K562 (cell line): ENCODE data around the gene SURF4. TPM values are rescaled to one million over a fixed set of nuclear protein-coding genes. Genes with fewer than 3 reads are reported as not detected.

Source experiments
- E2F1 ChIP-seq: sonication (generic); formaldehyde crosslinking; IDR thresholded peaks from 2 replicates; pipeline ENCODE4 v1.8.1; 2023; ENCODE audit warnings: mild to moderate bottlenecking, missing genetic modification reagents, moderate library complexity
- FOXJ2 ChIP-seq: fragments of 200-800 bp; sonication (Bioruptor generic); IDR thresholded peaks from 2 replicates; pipeline ENCODE4 v1.6.1; 2016; ENCODE audit warnings: missing genetic modification characterization, missing compliant biosample characterization
- FOXP1 ChIP-seq: sonication (generic); formaldehyde crosslinking; IDR thresholded peaks from 2 replicates; pipeline ENCODE4 v1.8.0; 2022; ENCODE audit warnings: mild to moderate bottlenecking, missing genetic modification reagents
- HMG20B ChIP-seq: fragments of 250-450 bp; sonication (Bioruptor Pico); IDR thresholded peaks from 2 replicates; pipeline ENCODE4 v1.5.0; 2021; ENCODE audit warnings: mild to moderate bottlenecking
- KAT7 ChIP-seq: sonication (generic); formaldehyde crosslinking; IDR thresholded peaks from 2 replicates; pipeline ENCODE4 v1.8.0; 2022; ENCODE audit warnings: missing genetic modification reagents, mild to moderate bottlenecking, borderline replicate concordance
- L3MBTL2 ChIP-seq: fragments of 450-650 bp; IDR thresholded peaks from 2 replicates; pipeline ENCODE4 v1.6.1; 2016; ENCODE audit warnings: mild to moderate bottlenecking, moderate library complexity
- POLR2H ChIP-seq: IDR thresholded peaks from 2 replicates; pipeline ENCODE4 v1.6.1; 2016; ENCODE audit warnings: missing genetic modification characterization, low read depth, mild to moderate bottlenecking, control low read depth, missing compliant biosample characterization, moderate library complexity
- THRB ChIP-seq: fragments of 450-650 bp; formaldehyde crosslinking; conservative IDR thresholded peaks from 2 replicates; pipeline ENCODE4 v1.4.0; 2022; ENCODE audit warnings: mild to moderate bottlenecking, missing genetic modification characterization
- ZBTB8A ChIP-seq: fragments of 450-650 bp; IDR thresholded peaks from 2 replicates; pipeline ENCODE4 v1.6.1; 2018; ENCODE audit warnings: mild to moderate bottlenecking, moderate library complexity; ENCODE audit not compliant: partially characterized antibody
- ZFX ChIP-seq: sonication (generic); formaldehyde crosslinking; IDR thresholded peaks from 2 replicates; pipeline ENCODE4 v1.8.0; 2022; ENCODE audit warnings: mild to moderate bottlenecking, missing genetic modification reagents, moderate library complexity
- polyA plus RNA-seq, 8 experiments: library from polyadenylated mRNA; depleted of rRNA in 4 of 8; stranded (reverse) in 5 of 8; unstranded in 3 of 8; fragments of >200 nt; fragmentation: Nextera tagmentation in 2 of 8; fragmentation: Illumina TruSeq in 1 of 8; extraction: Ambion mirVana in 2 of 8; extraction: Trizol in 1 of 8; gene quantifications; 2 replicates each; pipeline versions ENCODE4 v1.2.1 to v1.2.3, GENCODE V29; 2011 to 2014; ENCODE audit warnings: inconsistent platforms in 1 of 8, missing spikeins in 1 of 8
- total RNA-seq, 7 experiments: library from RNA; depleted of rRNA in 6 of 7; stranded (reverse); fragments of >200 nt in 6 of 7; fragmentation: Illumina TruSeq in 2 of 7; extraction: Trizol in 2 of 7; gene quantifications; 2 replicates each; pipeline versions ENCODE4 v1.2.1 to v1.2.3, GENCODE V29; 2011 to 2021; ENCODE audit warnings: low replicate concordance in 1 of 7
- TF ChIP-seq, protein P1 (sequence below), 3 experiments: fragments of 200-800 bp in 1 of 3; fragments of 250-450 bp in 1 of 3; fragments of 450-650 bp in 1 of 3; sonication (Bioruptor Pico) in 1 of 3; sonication (Bioruptor generic) in 1 of 3; formaldehyde crosslinking in 1 of 3; IDR thresholded peaks; 2 replicates each; pipeline versions ENCODE4 v1.6.1 to v1.8.0; 2016 to 2022; ENCODE audit warnings: mild to moderate bottlenecking in 2 of 3, missing genetic modification characterization in 2 of 3, missing compliant biosample characterization in 1 of 3, moderate library complexity in 1 of 3
- TF ChIP-seq, protein P2 (sequence below), 3 experiments: fragments of 200-800 bp in 1 of 3; sonication (Bioruptor generic) in 1 of 3; sonication (generic) in 1 of 3; formaldehyde crosslinking in 1 of 3; IDR thresholded peaks; 2 replicates each; pipeline versions ENCODE4 v1.6.1 to v1.8.0; 2016 to 2022; ENCODE audit warnings: mild to moderate bottlenecking in 2 of 3, missing compliant biosample characterization in 2 of 3, missing genetic modification characterization in 2 of 3, missing genetic modification reagents in 1 of 3

The SURF4 gene
- total and polyA plus RNA-seq, 9 of the 15 experiments (the other 6 are each of a cell fraction or from before 2014, with no cell fraction given): 8.4 to 176 (median 130) TPM

DNA sequence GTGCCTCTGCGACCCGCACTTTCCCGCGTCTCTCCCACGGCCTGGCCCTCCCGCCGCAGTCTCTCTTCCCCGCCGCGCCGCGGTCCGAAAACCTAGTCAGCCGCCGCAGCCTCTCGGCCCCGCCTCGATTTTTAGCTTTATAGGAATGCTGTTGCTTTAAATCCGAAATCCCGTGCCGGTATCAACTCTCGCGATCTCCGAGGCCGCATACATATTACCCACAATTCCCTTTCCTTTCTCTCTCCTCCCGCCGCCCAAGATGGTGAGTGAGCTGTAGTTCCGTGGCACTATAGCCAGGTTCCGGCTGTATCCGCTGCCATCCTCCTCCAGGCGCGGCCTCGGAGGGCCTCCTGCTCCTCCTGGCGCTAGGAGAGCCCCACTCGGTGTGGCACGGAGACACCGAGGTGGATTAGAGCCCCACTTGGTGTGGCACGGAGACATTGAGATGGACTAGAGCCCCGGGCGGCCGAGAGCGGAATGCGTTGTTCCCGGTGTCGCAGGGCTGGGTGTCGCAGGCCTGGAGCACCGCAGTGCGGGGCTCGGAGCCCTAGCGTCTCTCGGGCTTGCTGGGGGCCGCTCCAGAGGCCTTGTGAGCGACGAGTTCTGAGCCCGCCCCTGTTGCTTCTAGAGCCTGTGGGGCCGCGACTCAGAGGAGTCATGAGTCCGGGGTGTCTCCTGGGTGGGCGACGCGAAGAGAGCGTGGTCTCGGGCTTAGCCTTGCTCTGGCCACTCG is 27.7 kb downstream of the SURF4 start, which contains the start of the genes MED22 and RPL7A (continued):
- TF ChIP-seq, protein P1, sequence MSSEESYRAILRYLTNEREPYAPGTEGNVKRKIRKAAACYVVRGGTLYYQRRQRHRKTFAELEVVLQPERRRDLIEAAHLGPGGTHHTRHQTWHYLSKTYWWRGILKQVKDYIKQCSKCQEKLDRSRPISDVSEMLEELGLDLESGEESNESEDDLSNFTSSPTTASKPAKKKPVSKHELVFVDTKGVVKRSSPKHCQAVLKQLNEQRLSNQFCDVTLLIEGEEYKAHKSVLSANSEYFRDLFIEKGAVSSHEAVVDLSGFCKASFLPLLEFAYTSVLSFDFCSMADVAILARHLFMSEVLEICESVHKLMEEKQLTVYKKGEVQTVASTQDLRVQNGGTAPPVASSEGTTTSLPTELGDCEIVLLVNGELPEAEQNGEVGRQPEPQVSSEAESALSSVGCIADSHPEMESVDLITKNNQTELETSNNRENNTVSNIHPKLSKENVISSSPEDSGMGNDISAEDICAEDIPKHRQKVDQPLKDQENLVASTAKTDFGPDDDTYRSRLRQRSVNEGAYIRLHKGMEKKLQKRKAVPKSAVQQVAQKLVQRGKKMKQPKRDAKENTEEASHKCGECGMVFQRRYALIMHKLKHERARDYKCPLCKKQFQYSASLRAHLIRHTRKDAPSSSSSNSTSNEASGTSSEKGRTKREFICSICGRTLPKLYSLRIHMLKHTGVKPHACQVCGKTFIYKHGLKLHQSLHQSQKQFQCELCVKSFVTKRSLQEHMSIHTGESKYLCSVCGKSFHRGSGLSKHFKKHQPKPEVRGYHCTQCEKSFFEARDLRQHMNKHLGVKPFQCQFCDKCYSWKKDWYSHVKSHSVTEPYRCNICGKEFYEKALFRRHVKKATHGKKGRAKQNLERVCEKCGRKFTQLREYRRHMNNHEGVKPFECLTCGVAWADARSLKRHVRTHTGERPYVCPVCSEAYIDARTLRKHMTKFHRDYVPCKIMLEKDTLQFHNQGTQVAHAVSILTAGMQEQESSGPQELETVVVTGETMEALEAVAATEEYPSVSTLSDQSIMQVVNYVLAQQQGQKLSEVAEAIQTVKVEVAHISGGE (CRISPR knock-in tag; IDR thresholded peaks at IDR 0.05): peak in 1 of 3 experiments; percentile 24; a peak in 1 of 6 replicates
- TF ChIP-seq L3MBTL2 (peak; percentile 53; the same call in 1 of the 2 replicates), FOXJ2 (no peak), POLR2H (tag) (peak; percentile 95), KAT7 (CRISPR knock-in tag) (peak; percentile 98), THRB (peak; percentile 88), E2F1 (CRISPR knock-in tag) (peak; percentile 18), ZBTB8A (no peak), HMG20B (CRISPR knock-in tag) (no peak), ZFX (CRISPR knock-in tag) (peak; percentile 74), FOXP1 (CRISPR knock-in tag) (peak; percentile 13; the same call in 1 of the 2 replicates)
- TF ChIP-seq, protein P2, sequence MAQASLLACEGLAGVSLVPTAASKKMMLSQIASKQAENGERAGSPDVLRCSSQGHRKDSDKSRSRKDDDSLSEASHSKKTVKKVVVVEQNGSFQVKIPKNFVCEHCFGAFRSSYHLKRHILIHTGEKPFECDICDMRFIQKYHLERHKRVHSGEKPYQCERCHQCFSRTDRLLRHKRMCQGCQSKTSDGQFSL (CRISPR knock-in tag; IDR thresholded peaks at IDR 0.05): no peak
- TF ChIP-seq, protein P2 (tag; IDR thresholded peaks at IDR 0.05): no peak; a peak in 1 of 4 replicates
